Omental fat pad (tissue), 4 donors: ENCODE data around the gene TAS2R42. TPM values are rescaled to one million over a fixed set of nuclear protein-coding genes. Genes with fewer than 3 reads are reported as not detected.

Experiments
- ATAC-seq: fragments of 150-250 bp; one replicate; pipeline ENCODE4 v1.9.1; 2016; ENCODE audit warnings: mild to moderate bottlenecking, moderate library complexity; ENCODE audit not compliant: low FRiP score
- DNase-seq: peaks from one replicate; pipeline ENCODE4 v3.0.0-alpha.2; 2019; ENCODE audit warnings: low spot score
- CTCF ChIP-seq, 3 donors: fragments of 450-650 bp; IDR thresholded peaks; one replicate each; pipeline ENCODE4 v1.5.1; 2016 to 2017; ENCODE audit warnings: antibody characterized with exemption in 3 of 3, mild to moderate bottlenecking in 3 of 3, moderate library complexity in 2 of 3
- total RNA-seq, 4 donors: library from RNA; depleted of rRNA; stranded (reverse); fragments of >200 nt; gene quantifications; one replicate each; pipeline ENCODE4 v1.1.0, GENCODE V29; 2016

The TAS2R42 gene
- total RNA-seq, 4 donors from 2014 or later = not detected

GRCh38 chr12:11170810-11171144 is 16.0 kb downstream of the TAS2R42 start:
- DNase-seq = no peak
- no peak for ATAC-seq
- TF ChIP-seq CTCF (IDR thresholded peaks at IDR 0.05) = no peak

- no peak for TF ChIP-seq CTCF (IDR thresholded peaks at IDR 0.05)
- ATAC-seq (no peak), DNase-seq (no peak)
Measured at GRCh38 chr12:11166300-11166699, 20.4 kb downstream of the TAS2R42 start.

- DNase-seq = no peak
- no peak for TF ChIP-seq CTCF (IDR thresholded peaks at IDR 0.05)
- ATAC-seq = no peak
Measured at GRCh38 chr12:11164384-11164783, 22.4 kb downstream of the TAS2R42 start.

- ATAC-seq (no peak), DNase-seq (no peak)
- TF ChIP-seq CTCF (IDR thresholded peaks at IDR 0.05) = no peak
Measured at GRCh38 chr12:11162502-11162901, 24.2 kb downstream of the TAS2R42 start.

- DNase-seq = no peak
- no peak for TF ChIP-seq CTCF (IDR thresholded peaks at IDR 0.05)
- no peak for ATAC-seq
Measured at GRCh38 chr12:11158885-11159444, 27.8 kb downstream of the TAS2R42 start.

GRCh38 chr12:11154400-11154925 is 32.3 kb downstream of the TAS2R42 start:
- DNase-seq (no peak), ATAC-seq (no peak)
- no peak for TF ChIP-seq CTCF (IDR thresholded peaks at IDR 0.05)

GRCh38 chr12:11152725-11153124 is 34.0 kb downstream of the TAS2R42 start:
- DNase-seq (no peak), ATAC-seq (no peak)
- TF ChIP-seq CTCF (IDR thresholded peaks at IDR 0.05) = no peak
